ENCODE measurements around the gene PCDH9.

GRCh38 chr13:67192751-67193150 lies 37.4 kb downstream of the PCDH9 start:
- TF ChIP-seq CTCF (IDR thresholded peaks at IDR 0.05; ENCODE audit: insufficient read depth, low read length) (no peak), POLR2AphosphoS5 (IDR thresholded peaks at IDR 0.05; ENCODE audit: low read depth) (no peak)
